Panc1 (cell line): ENCODE results near the gene DQX1. TPM values are rescaled to one million over a fixed set of nuclear protein-coding genes. Genes with fewer than 3 reads are reported as not detected.
A peak's percentile ranks its signal among the peaks of the same experiment; 100 is the strongest.

Experiments
- ATAC-seq: fragments of 200-7000 bp; cut with Tn5 transposase; 2 replicates; pipeline ENCODE4 v1.9.1; 2020; ENCODE audit warnings: mild to moderate bottlenecking, moderate library complexity
- BruUV-seq: library from RNA; stranded (reverse); fragments of 400-500 nt; replicated peaks from 2 replicates; lab custom pipeline; 2021; lab: Mats Ljungman, UMichigan
- CTCF ChIA-PET: fragments of 300-600 bp; sonication (Branson Sonifier 250); formaldehyde crosslinking; loops from one replicate; lab custom pipeline; 2022; ENCODE audit warnings: antibody characterized with exemption; lab: Charles Lee
- POLR2A ChIA-PET: fragments of 300-600 bp; sonication (Branson Sonifier 250); formaldehyde crosslinking; loops from one replicate; lab custom pipeline; 2022; ENCODE audit warnings: antibody characterized with exemption; lab: Charles Lee
- DNase-seq: peaks from one replicate; pipeline ENCODE4 v3.0.0-alpha.2; 2010; ENCODE audit warnings: low read depth, low spot score
- H3K27ac ChIP-seq: 2 replicates; pipeline ENCODE4 v1.5.1; 2011; ENCODE audit warnings: mild to moderate bottlenecking, low read length, inconsistent platforms
- H3K27me3 ChIP-seq: fragments of 200-500 bp; sonication (Bioruptor generic); 2 replicates; pipeline ENCODE4 v1.6.0; 2014; ENCODE audit warnings: low read length, inconsistent platforms; ENCODE audit not compliant: control insufficient read depth, insufficient read depth
- H3K36me3 ChIP-seq: fragments of 200-500 bp; sonication (Bioruptor generic); 2 replicates; pipeline ENCODE4 v1.5.1; 2014; ENCODE audit warnings: inconsistent platforms, mild to moderate bottlenecking, low read length, moderate library complexity; ENCODE audit not compliant: control insufficient read depth, insufficient read depth
- H3K4me1 ChIP-seq: 2 replicates; pipeline ENCODE4 v1.5.1; 2011; ENCODE audit warnings: inconsistent platforms, mild to moderate bottlenecking, low read length, moderate library complexity; ENCODE audit not compliant: control insufficient read depth, insufficient read depth
- H3K4me3 ChIP-seq, 2 experiments: 2 replicates each; pipeline ENCODE4 v1.5.1; 2011 to 2012; ENCODE audit warnings: low read depth in 2 of 2, low read length in 2 of 2, mild to moderate bottlenecking in 2 of 2, inconsistent platforms in 1 of 2, moderate library complexity in 1 of 2
- H3K9me3 ChIP-seq: fragments of 200-500 bp; sonication (Bioruptor generic); 2 replicates; pipeline ENCODE4 v1.5.1; 2014; ENCODE audit warnings: low read depth, mild to moderate bottlenecking, inconsistent platforms, low read length, moderate library complexity; ENCODE audit not compliant: control insufficient read depth, insufficient read depth
- POLR2AphosphoS5 ChIP-seq: IDR thresholded peaks from 2 replicates; pipeline ENCODE4 v1.6.1; 2012; ENCODE audit warnings: mild to moderate bottlenecking, low read depth, low read length, moderate library complexity
- REST ChIP-seq, 2 experiments: IDR thresholded peaks; 2 replicates each; pipeline ENCODE4 v1.6.1; 2011 to 2012; ENCODE audit warnings: low read depth in 2 of 2, control low read depth in 1 of 2, low read length in 1 of 2, mild to moderate bottlenecking in 1 of 2, moderate library complexity in 1 of 2; ENCODE audit not compliant: insufficient read depth in 1 of 2
- SIN3A ChIP-seq: IDR thresholded peaks from 2 replicates; pipeline ENCODE4 v1.6.1; 2012; ENCODE audit warnings: low read depth, mild to moderate bottlenecking, low read length, moderate library complexity, borderline replicate concordance; ENCODE audit not compliant: insufficient read depth
- TCF7L2 ChIP-seq: IDR thresholded peaks from 2 replicates; pipeline ENCODE4 v1.6.1; 2011; ENCODE audit warnings: mild to moderate bottlenecking, low read depth, low read length, inconsistent platforms
- in situ Hi-C: cut with HindIII; loops from 2 replicates; pipeline ENCODE4 v1.10.0; 2016; ENCODE audit warnings: low sequenced_read_pairs, low pct_unique_long_range_greater_than_20kb
- intact Hi-C: fragments of 100-400 bp; cut with micrococcal nuclease; formaldehyde crosslinking; loops from one replicate; pipeline ENCODE4 v1.10.0; 2022; ENCODE audit not compliant: unreplicated experiment
- total RNA-seq: library from RNA; stranded (reverse); gene quantifications from one replicate; pipeline ENCODE4 v1.2.1, GENCODE V29; 2021; ENCODE audit not compliant: unreplicated experiment
- TF ChIP-seq, protein P1 (sequence below): fragments of 450-650 bp; IDR thresholded peaks from 2 replicates; pipeline ENCODE4 v1.5.1; 2017; ENCODE audit warnings: mild to moderate bottlenecking

The DQX1 gene
- total RNA-seq, 1 experiment from 2014 or later = 0.41 TPM

GRCh38 chr2:74573747-74574562, 47.9 kb upstream of the DQX1 start:
- DNase-seq = no peak
- ChIA-PET POLR2A (interaction anchor here (0.6 to 0.7 kb wide), 3 partner anchors 45 to 389 kb away, joined by 3 to 11 read pairs (median 6); partner anchors contain the start of gene AUP1), CTCF (no interaction called here)
- TF ChIP-seq SIN3A (no peak), REST (IDR thresholded peaks at IDR 0.05; ENCODE audit: insufficient read depth in 1 of 2, low read depth in 2 of 2, low read length in 1 of 2) (no peak), TCF7L2 (no peak), POLR2AphosphoS5 (no peak)
- TF ChIP-seq, protein P1, sequence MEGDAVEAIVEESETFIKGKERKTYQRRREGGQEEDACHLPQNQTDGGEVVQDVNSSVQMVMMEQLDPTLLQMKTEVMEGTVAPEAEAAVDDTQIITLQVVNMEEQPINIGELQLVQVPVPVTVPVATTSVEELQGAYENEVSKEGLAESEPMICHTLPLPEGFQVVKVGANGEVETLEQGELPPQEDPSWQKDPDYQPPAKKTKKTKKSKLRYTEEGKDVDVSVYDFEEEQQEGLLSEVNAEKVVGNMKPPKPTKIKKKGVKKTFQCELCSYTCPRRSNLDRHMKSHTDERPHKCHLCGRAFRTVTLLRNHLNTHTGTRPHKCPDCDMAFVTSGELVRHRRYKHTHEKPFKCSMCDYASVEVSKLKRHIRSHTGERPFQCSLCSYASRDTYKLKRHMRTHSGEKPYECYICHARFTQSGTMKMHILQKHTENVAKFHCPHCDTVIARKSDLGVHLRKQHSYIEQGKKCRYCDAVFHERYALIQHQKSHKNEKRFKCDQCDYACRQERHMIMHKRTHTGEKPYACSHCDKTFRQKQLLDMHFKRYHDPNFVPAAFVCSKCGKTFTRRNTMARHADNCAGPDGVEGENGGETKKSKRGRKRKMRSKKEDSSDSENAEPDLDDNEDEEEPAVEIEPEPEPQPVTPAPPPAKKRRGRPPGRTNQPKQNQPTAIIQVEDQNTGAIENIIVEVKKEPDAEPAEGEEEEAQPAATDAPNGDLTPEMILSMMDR = no peak
- H3K4me1 ChIP-seq = no peaks in the 10 kb centered on the region
- no peaks in the 10 kb centered on the region for H3K36me3 ChIP-seq
- H3K27me3 ChIP-seq = no peaks in the 10 kb centered on the region
- in situ Hi-C loops = no loop called here
- H3K27ac ChIP-seq = no peak overlapping the region
- ATAC-seq = peak; percentile 45; the same call in 1 of the 2 replicates
- H3K9me3 ChIP-seq = no peaks in the 10 kb centered on the region
- intact Hi-C loops = no loop called here
- no TSS peak for BruUV-seq
- no peak overlapping the region for H3K4me3 ChIP-seq

DNA sequence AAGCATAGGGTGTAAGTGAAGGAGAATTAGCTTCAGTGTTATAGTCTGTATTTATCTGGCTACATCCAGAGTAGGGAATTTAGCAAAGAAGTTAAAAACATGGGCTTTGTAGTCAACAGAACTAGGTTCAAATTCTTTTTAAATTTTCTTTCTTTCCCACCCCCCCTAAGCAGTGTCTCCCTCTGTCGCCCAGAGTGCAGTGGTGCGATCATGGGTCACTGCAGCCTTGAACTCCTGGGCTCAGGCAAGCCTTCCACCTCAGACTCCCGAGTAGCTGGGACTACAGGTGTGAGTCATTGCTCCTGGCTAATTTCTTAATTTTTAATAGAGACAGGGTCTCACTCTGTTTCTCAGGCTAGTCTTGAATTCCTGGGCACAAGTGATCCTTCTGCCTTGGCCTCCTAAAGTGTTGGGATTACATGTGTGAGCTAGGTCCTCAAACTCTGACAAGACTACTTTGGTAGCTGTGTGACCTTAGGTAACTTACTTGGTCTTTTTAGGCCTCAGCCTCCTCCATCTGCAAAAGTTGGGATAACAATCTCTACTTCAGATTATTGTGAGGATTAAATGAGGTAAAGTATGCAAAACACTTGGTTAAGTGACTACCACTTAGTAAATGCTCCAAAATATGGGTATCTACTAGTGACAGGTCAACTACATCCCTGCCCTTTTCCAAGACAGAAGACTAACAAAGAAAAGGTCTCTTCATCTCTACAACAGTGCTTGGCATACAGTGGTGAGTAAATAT, 46.3 kb upstream of the DQX1 start:
- ChIA-PET POLR2A (no interaction called here), CTCF (interaction anchor here (0.6 to 0.7 kb wide), 2 partner anchors 19 to 40 kb away, joined by 3 to 14 read pairs; partner anchors contain the start of gene LOXL3)
- intact Hi-C loops = no loop called here
- DNase-seq = no peak
- Histone ChIP-seq H3K27ac (no peak overlapping the region), H3K4me1 (no peaks in the 10 kb centered on the region), H3K36me3 (no peaks in the 10 kb centered on the region), H3K4me3 (no peak overlapping the region), H3K9me3 (no peaks in the 10 kb centered on the region), H3K27me3 (no peaks in the 10 kb centered on the region)
- BruUV-seq = no TSS peak
- in situ Hi-C loops = no loop called here
- TF ChIP-seq POLR2AphosphoS5 (no peak), SIN3A (no peak), REST (IDR thresholded peaks at IDR 0.05; ENCODE audit: insufficient read depth in 1 of 2, low read depth in 2 of 2, low read length in 1 of 2) (no peak), TCF7L2 (no peak)
- TF ChIP-seq, protein P1 = no peak
- no peak for ATAC-seq
